GM10248 (cell line): ENCODE measurements around the gene TUBA1A.
"Not testable (repeated sequence)": the region's sequence is repeated elsewhere in the genome, so short reads cannot be mapped to it uniquely, and the experiment has no call there.

Experiments
- CTCF ChIA-PET: fragments of 300-600 bp; sonication (Branson Sonifier 250); formaldehyde crosslinking; extraction: SDS; loops from one replicate; lab custom pipeline; 2021; ENCODE audit warnings: antibody characterized with exemption; lab: Yijun Ruan, JAX
- POLR2A ChIA-PET: fragments of 350-650 bp; sonication (Branson Sonifier 250); formaldehyde crosslinking; extraction: SDS; loops from one replicate; lab custom pipeline; 2020; ENCODE audit warnings: antibody characterized with exemption; lab: Yijun Ruan, JAX
- DNase-seq: peaks from one replicate; pipeline ENCODE4 v3.0.0; 2012; ENCODE audit errors: extremely low spot score
- CTCF ChIP-seq: IDR thresholded peaks from 2 replicates; pipeline ENCODE4 v1.5.1; 2012; ENCODE audit warnings: mild to moderate bottlenecking, low read depth; ENCODE audit errors: extremely low read depth, missing control alignments, control extremely low read depth

Gene TUBA1A

GRCh38 chr12:49223122-49223521, 34.2 kb upstream of the TUBA1A start:
- TF ChIP-seq CTCF: no peak
- DNase-seq: no peak
- ChIA-PET POLR2A (interaction anchor here (0.5 to 0.8 kb wide), 4 partner anchors 50 to 181 kb away, joined by 3 to 5 read pairs (median 4); partner anchors contain the start of gene TUBA1B), CTCF (interaction anchor here (0.7 to 2.6 kb wide), 12 partner anchors 8 to 137 kb away, joined by 3 to 29 read pairs (median 3); no protein-coding TSS in a partner anchor)

- CTCF ChIA-PET: interaction anchor here (1.0 to 1.8 kb wide), 8 partner anchors 10 to 157 kb away, joined by 3 to 6 read pairs (median 4); no protein-coding TSS in a partner anchor
- POLR2A ChIA-PET: interaction anchor here (0.6 kb wide), 1 partner anchor 98 kb away, joined by 3 read pairs; no protein-coding TSS in a partner anchor
- TF ChIP-seq CTCF: no peak
- no peak for DNase-seq
These were observed 32.1 kb upstream of the TUBA1A start for GRCh38 chr12:49220972-49221371.

GRCh38 chr12:49219417-49220026, 30.6 kb upstream of the TUBA1A start:
- ChIA-PET POLR2A (no interaction called here), CTCF (interaction anchor here (1.8 kb wide), 1 partner anchor 11 kb away, joined by 6 read pairs; no protein-coding TSS in a partner anchor)
- no peak for DNase-seq
- TF ChIP-seq CTCF: no peak

GRCh38 chr12:49212572-49212971, 23.7 kb upstream of the TUBA1A start:
- ChIA-PET CTCF (no interaction called here), POLR2A (no interaction called here)
- no peak for DNase-seq
- no peak for TF ChIP-seq CTCF

GRCh38 chr12:49210703-49211102, 21.8 kb upstream of the TUBA1A start:
- POLR2A ChIA-PET, CTCF ChIA-PET, DNase-seq: not testable (repeated sequence)

GRCh38 chr12:49208676-49209075, 19.8 kb upstream of the TUBA1A start:
- DNase-seq: no peak
- POLR2A ChIA-PET: no interaction called here
- no peak for TF ChIP-seq CTCF
- CTCF ChIA-PET: interaction anchor here (0.7 to 1.9 kb wide), 4 partner anchors 9 to 25 kb away, joined by 3 to 6 read pairs (median 4); no protein-coding TSS in a partner anchor

- ChIA-PET POLR2A (no interaction called here), CTCF (interaction anchor here (0.7 to 1.9 kb wide), 4 partner anchors 9 to 25 kb away, joined by 3 to 6 read pairs (median 4); no protein-coding TSS in a partner anchor)
- no peak for TF ChIP-seq CTCF
- DNase-seq: no peak
These were observed 19.3 kb upstream of the TUBA1A start for GRCh38 chr12:49208146-49208545.
